T-helper 22 cell (primary cell): ENCODE data around the gene KCNN3.

Experiments
- DNase-seq: peaks from one replicate; pipeline ENCODE4 v3.0.0-alpha.2; 2020; ENCODE audit warnings: low read depth

Gene KCNN3

GRCh38 chr1:154748405-154748775 lies 121.7 kb downstream of the KCNN3 start:
- DNase-seq, result no peak

- DNase-seq, result peak; percentile 3
Measured at GRCh38 chr1:154747740-154748404, 122.2 kb downstream of the KCNN3 start.

- DNase-seq, result no peak
Measured at GRCh38 chr1:154747380-154747739, 122.7 kb downstream of the KCNN3 start.

GRCh38 chr1:154746622-154747299 lies 123.3 kb downstream of the KCNN3 start:
- no peak for DNase-seq

- no peak for DNase-seq
Measured at GRCh38 chr1:154745750-154746425, 124.2 kb downstream of the KCNN3 start.

- DNase-seq, result no peak
Measured at GRCh38 chr1:154745286-154745731, 124.8 kb downstream of the KCNN3 start.

GRCh38 chr1:154744352-154745035 lies 125.6 kb downstream of the KCNN3 start:
- no peak for DNase-seq

GRCh38 chr1:154743526-154744036 lies 126.5 kb downstream of the KCNN3 start:
- no peak for DNase-seq

GRCh38 chr1:154742606-154743005 lies 127.5 kb downstream of the KCNN3 start:
- DNase-seq, result no peak

GRCh38 chr1:154741741-154742495 lies 128.2 kb downstream of the KCNN3 start:
- no peak for DNase-seq

GRCh38 chr1:154741327-154741726 lies 128.8 kb downstream of the KCNN3 start:
- no peak for DNase-seq

- no peak for DNase-seq
Measured at GRCh38 chr1:154739654-154740053, 130.4 kb downstream of the KCNN3 start.

GRCh38 chr1:154736841-154737240 lies 133.2 kb downstream of the KCNN3 start:
- no peak for DNase-seq

GRCh38 chr1:154735804-154736168 lies 134.3 kb downstream of the KCNN3 start:
- no peak for DNase-seq

GRCh38 chr1:154735061-154735803 lies 134.8 kb downstream of the KCNN3 start:
- no peak for DNase-seq

- DNase-seq, result no peak
Measured at GRCh38 chr1:154733621-154734020, 136.5 kb downstream of the KCNN3 start.

- DNase-seq, result no peak
Measured at GRCh38 chr1:154730986-154731489, 139.0 kb downstream of the KCNN3 start.

- no peak for DNase-seq
Measured at GRCh38 chr1:154730259-154730658, 139.8 kb downstream of the KCNN3 start.

- no peak for DNase-seq
Measured at GRCh38 chr1:154729577-154729976, 140.5 kb downstream of the KCNN3 start.

GRCh38 chr1:154729031-154729442 lies 141.0 kb downstream of the KCNN3 start:
- no peak for DNase-seq
